Measurements from ENCODE around the gene SPRY4.
A peak's percentile ranks its signal among the peaks of the same experiment; 100 is the strongest.
"Not testable (repeated sequence)": the region's sequence is repeated elsewhere in the genome, so short reads cannot be mapped to it uniquely, and the experiment has no call there.

SPRY4 gene

GRCh38 chr5:142289708-142290576, 34.9 kb downstream of the SPRY4 start:
- H3K36me3 ChIP-seq (replicated peaks): no peaks in the 10 kb centered on the region
- peaks cover 13% of the 10 kb centered on the region for H3K27me3 ChIP-seq (ENCODE audit: low read depth)
- DNase-seq (ENCODE audit: low spot score in 2 of 2): no peak
- no peaks in the 10 kb centered on the region for H3K9me3 ChIP-seq
- H3K4me3 ChIP-seq: no peak overlapping the region
- H3K4me1 ChIP-seq: peaks cover 9% of the 10 kb centered on the region
- in situ Hi-C loops (cut with MboI; ENCODE audit: low sequenced_read_pairs): no loop called here

GRCh38 chr5:142287973-142288313, 36.9 kb downstream of the SPRY4 start:
- no peak overlapping the region for H3K4me3 ChIP-seq
- peaks cover 9% of the 10 kb centered on the region for H3K4me1 ChIP-seq
- peaks cover 13% of the 10 kb centered on the region for H3K27me3 ChIP-seq (ENCODE audit: low read depth)
- H3K9me3 ChIP-seq: no peaks in the 10 kb centered on the region
- no peaks in the 10 kb centered on the region for H3K36me3 ChIP-seq (replicated peaks)
- in situ Hi-C loops (cut with MboI; ENCODE audit: low sequenced_read_pairs): no loop called here
- no peak for DNase-seq (ENCODE audit: low spot score in 2 of 2)

- Histone ChIP-seq H3K36me3 (replicated peaks) (no peaks in the 10 kb centered on the region), H3K4me3 (no peak overlapping the region), H3K27me3 (ENCODE audit: low read depth) (peaks cover 13% of the 10 kb centered on the region), H3K4me1 (peaks cover 9% of the 10 kb centered on the region), H3K9me3 (no peaks in the 10 kb centered on the region)
- DNase-seq (ENCODE audit: low spot score in 2 of 2): no peak
- in situ Hi-C loops (cut with MboI; ENCODE audit: low sequenced_read_pairs): no loop called here
These were observed 37.5 kb downstream of the SPRY4 start for GRCh38 chr5:142287096-142287972.

GRCh38 chr5:142286111-142286510, 38.7 kb downstream of the SPRY4 start:
- no peaks in the 10 kb centered on the region for H3K9me3 ChIP-seq
- no peaks in the 10 kb centered on the region for H3K36me3 ChIP-seq (replicated peaks)
- peaks cover 8% of the 10 kb centered on the region for H3K4me1 ChIP-seq
- in situ Hi-C loops (cut with MboI; ENCODE audit: low sequenced_read_pairs): no loop called here
- no peak for DNase-seq (ENCODE audit: low spot score in 2 of 2)
- no peak overlapping the region for H3K4me3 ChIP-seq
- peaks cover 13% of the 10 kb centered on the region for H3K27me3 ChIP-seq (ENCODE audit: low read depth)

- peaks cover 12% of the 10 kb centered on the region for H3K27me3 ChIP-seq (ENCODE audit: low read depth)
- H3K4me3 ChIP-seq: no peak overlapping the region
- H3K9me3 ChIP-seq: no peaks in the 10 kb centered on the region
- no peaks in the 10 kb centered on the region for H3K36me3 ChIP-seq (replicated peaks)
- DNase-seq (ENCODE audit: low spot score in 2 of 2): no peak
- no peaks in the 10 kb centered on the region for H3K4me1 ChIP-seq
- in situ Hi-C loops (cut with MboI; ENCODE audit: low sequenced_read_pairs): no loop called here
These were observed 41.5 kb downstream of the SPRY4 start for GRCh38 chr5:142283304-142283703.

GRCh38 chr5:142281966-142282365, 42.9 kb downstream of the SPRY4 start:
- H3K27me3 ChIP-seq (ENCODE audit: low read depth): peaks cover 11% of the 10 kb centered on the region
- in situ Hi-C loops (cut with MboI; ENCODE audit: low sequenced_read_pairs): no loop called here
- no peaks in the 10 kb centered on the region for H3K9me3 ChIP-seq
- no peaks in the 10 kb centered on the region for H3K4me1 ChIP-seq
- H3K36me3 ChIP-seq (replicated peaks): no peaks in the 10 kb centered on the region
- H3K4me3 ChIP-seq: no peak overlapping the region
- DNase-seq (ENCODE audit: low spot score in 2 of 2): no peak

GRCh38 chr5:142281008-142281367, 43.8 kb downstream of the SPRY4 start:
- H3K27me3 ChIP-seq (ENCODE audit: low read depth): peaks cover 10% of the 10 kb centered on the region
- in situ Hi-C loops (cut with MboI; ENCODE audit: low sequenced_read_pairs): no loop called here
- DNase-seq (ENCODE audit: low spot score in 2 of 2): no peak
- H3K4me1 ChIP-seq: no peaks in the 10 kb centered on the region
- H3K4me3 ChIP-seq: no peak overlapping the region
- no peaks in the 10 kb centered on the region for H3K9me3 ChIP-seq
- no peaks in the 10 kb centered on the region for H3K36me3 ChIP-seq (replicated peaks)

GRCh38 chr5:142280066-142281007, 44.5 kb downstream of the SPRY4 start:
- in situ Hi-C loops (cut with MboI; ENCODE audit: low sequenced_read_pairs): no loop called here
- Histone ChIP-seq H3K36me3 (replicated peaks) (no peaks in the 10 kb centered on the region), H3K9me3 (no peaks in the 10 kb centered on the region), H3K4me3 (no peak overlapping the region), H3K27me3 (ENCODE audit: low read depth) (peaks cover 4% of the 10 kb centered on the region; the same call in 1 of the 2 replicates), H3K4me1 (no peaks in the 10 kb centered on the region)
- DNase-seq (ENCODE audit: low spot score in 2 of 2): peak in 1 of 2 experiments; percentile 9

GRCh38 chr5:142278627-142279026, 46.2 kb downstream of the SPRY4 start:
- Histone ChIP-seq H3K27me3 (ENCODE audit: low read depth) (peaks cover 4% of the 10 kb centered on the region; the same call in 1 of the 2 replicates), H3K4me1 (no peaks in the 10 kb centered on the region)
- in situ Hi-C loops (cut with MboI; ENCODE audit: low sequenced_read_pairs): no loop called here

GRCh38 chr5:142277796-142278195, 47.0 kb downstream of the SPRY4 start:
- no peaks in the 10 kb centered on the region for H3K4me1 ChIP-seq
- in situ Hi-C loops (cut with MboI; ENCODE audit: low sequenced_read_pairs): no loop called here
- H3K36me3 ChIP-seq (replicated peaks): no peaks in the 10 kb centered on the region
- H3K4me3 ChIP-seq: no peak overlapping the region
- H3K9me3 ChIP-seq: no peaks in the 10 kb centered on the region
- no peak for DNase-seq (ENCODE audit: low spot score in 2 of 2)
- H3K27me3 ChIP-seq (ENCODE audit: low read depth): peaks cover 4% of the 10 kb centered on the region; the same call in 1 of the 2 replicates

More at GRCh38 chr5:142278627-142279026, 46.2 kb downstream of the SPRY4 start:
- no peaks in the 10 kb centered on the region for H3K9me3 ChIP-seq
- DNase-seq (ENCODE audit: low spot score in 2 of 2): no peak
- H3K4me3 ChIP-seq: no peak overlapping the region
- no peaks in the 10 kb centered on the region for H3K36me3 ChIP-seq (replicated peaks)

GRCh38 chr5:142276517-142276916, 48.3 kb downstream of the SPRY4 start:
- Histone ChIP-seq H3K36me3 (replicated peaks) (no peaks in the 10 kb centered on the region), H3K4me1 (no peaks in the 10 kb centered on the region), H3K9me3 (no peaks in the 10 kb centered on the region), H3K27me3 (ENCODE audit: low read depth) (peaks cover 4% of the 10 kb centered on the region; the same call in 1 of the 2 replicates), H3K4me3 (no peak overlapping the region)
- in situ Hi-C loops (cut with MboI; ENCODE audit: low sequenced_read_pairs): no loop called here
- no peak for DNase-seq (ENCODE audit: low spot score in 2 of 2)

- Histone ChIP-seq H3K36me3 (replicated peaks) (no peaks in the 10 kb centered on the region), H3K4me1 (no peaks in the 10 kb centered on the region), H3K9me3 (no peaks in the 10 kb centered on the region), H3K4me3 (no peak overlapping the region), H3K27me3 (ENCODE audit: low read depth) (peaks cover 4% of the 10 kb centered on the region; the same call in 1 of the 2 replicates)
- in situ Hi-C loops (cut with MboI; ENCODE audit: low sequenced_read_pairs): no loop called here
- DNase-seq (ENCODE audit: low spot score in 2 of 2): no peak
These were observed 49.3 kb downstream of the SPRY4 start for GRCh38 chr5:142275496-142275895.

- H3K9me3 ChIP-seq; in situ Hi-C loops (cut with MboI; ENCODE audit: low sequenced_read_pairs); H3K27me3 ChIP-seq (ENCODE audit: low read depth); DNase-seq (ENCODE audit: low spot score in 2 of 2); H3K4me1 ChIP-seq; H3K36me3 ChIP-seq (replicated peaks); H3K4me3 ChIP-seq: not testable (repeated sequence)
These were observed 52.2 kb downstream of the SPRY4 start for GRCh38 chr5:142272596-142272995.

Measured in HAP-1 (cell line).